Activated CD8-positive, alpha-beta T cell treated with anti-CD3 and anti-CD28 coated beads, Interleukin-2, amount 10 ng/mL, durations not matched to agents 7 days and 5 days (primary cell): Measurements from ENCODE around the gene APLP1. TPM values are rescaled to one million over a fixed set of nuclear protein-coding genes. Genes with fewer than 3 reads are reported as not detected.
"Not testable (repeated sequence)": the region's sequence is repeated elsewhere in the genome, so short reads cannot be mapped to it uniquely, and the experiment has no call there.

Source experiments
- ATAC-seq: fragments of 150-1000 bp; cut with Tn5 transposase; one replicate; pipeline ENCODE4 v1.10.0; 2021; ENCODE audit warnings: moderate library complexity
- CTCF ChIA-PET: fragments of 350-600 bp; sonication (Branson Sonifier 250); formaldehyde crosslinking; loops from one replicate; lab custom pipeline; 2021; ENCODE audit warnings: antibody characterized with exemption; lab: Charles Lee
- POLR2A ChIA-PET: fragments of 350-600 bp; sonication (Branson Sonifier 250); formaldehyde crosslinking; loops from one replicate; lab custom pipeline; 2021; ENCODE audit warnings: antibody characterized with exemption; lab: Charles Lee
- DNase-seq: peaks from one replicate; pipeline ENCODE4 v3.0.0-alpha.2; 2020
- H3K27ac Mint-ChIP-seq: one replicate; pipeline ENCODE4 v1.8.0; 2021; ENCODE audit warnings: mild to moderate bottlenecking, mixed read lengths
- H3K27me3 Mint-ChIP-seq: one replicate; pipeline ENCODE4 v1.8.0; 2021; ENCODE audit warnings: low read depth, mixed read lengths
- H3K36me3 Mint-ChIP-seq: one replicate; pipeline ENCODE4 v1.8.0; 2021; ENCODE audit warnings: low read depth, mixed read lengths
- H3K4me1 Mint-ChIP-seq: one replicate; pipeline ENCODE4 v1.8.0; 2021; ENCODE audit warnings: low read depth, mixed read lengths
- H3K4me3 Mint-ChIP-seq: one replicate; pipeline ENCODE4 v1.8.0; 2021; ENCODE audit warnings: mild to moderate bottlenecking, mixed read lengths
- H3K9me3 Mint-ChIP-seq: one replicate; pipeline ENCODE4 v1.8.0; 2022; ENCODE audit warnings: mixed read lengths; ENCODE audit not compliant: insufficient read depth
- total RNA-seq, 2 experiments: library from RNA; stranded (reverse); gene quantifications; one replicate each; pipeline ENCODE4 v1.2.3, GENCODE V29; 2021

APLP1 gene
- total RNA-seq, 2 experiments from 2014 or later = 0.87 to 1.4 TPM

DNA sequence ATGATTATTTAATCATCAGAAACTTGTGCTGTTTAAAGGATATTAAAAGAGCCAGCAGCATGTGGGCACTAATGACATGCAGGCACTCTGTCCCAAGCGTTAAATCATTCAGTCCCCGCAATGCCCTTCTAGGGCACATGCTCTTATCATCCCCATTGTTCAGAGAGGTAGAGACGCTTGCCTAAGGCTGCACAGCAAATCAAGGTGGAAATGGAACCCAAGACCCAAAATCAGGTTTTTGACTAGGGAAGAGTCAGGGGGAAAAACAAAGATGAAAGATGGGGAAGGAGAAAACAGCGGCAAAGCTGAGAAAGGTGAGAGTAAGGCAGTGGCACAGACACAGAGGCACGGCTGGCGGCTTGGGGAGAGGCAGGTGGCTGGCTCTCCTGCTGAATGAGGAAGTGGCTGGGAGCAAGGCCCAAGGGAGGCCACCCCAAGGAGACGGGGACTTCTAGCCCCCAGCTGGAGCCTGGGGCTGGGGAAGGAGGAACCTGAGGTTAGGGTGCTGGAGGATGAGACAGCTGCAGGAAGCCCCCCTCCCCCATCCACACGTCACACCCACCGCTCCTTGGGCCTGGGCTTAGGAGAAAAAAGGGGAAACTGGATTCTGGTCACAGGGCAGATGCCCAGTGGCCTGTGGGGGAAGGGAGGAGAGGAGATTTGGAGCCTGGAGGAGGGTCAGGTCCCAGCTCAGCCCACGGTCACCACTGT lies 40.8 kb downstream of the APLP1 start:
- Mint-ChIP-seq H3K4me3 (no peak overlapping the region), H3K27ac (peak overlapping the region; percentile 65), H3K4me1 (peaks cover 47% of the 10 kb centered on the region), H3K9me3 (no peaks in the 10 kb centered on the region), H3K27me3 (no peaks in the 10 kb centered on the region), H3K36me3 (peaks cover 8% of the 10 kb centered on the region)
- ChIA-PET POLR2A (no interaction called here), CTCF (interaction anchor here (1.0 to 2.1 kb wide), 2 partner anchors 22 to 27 kb away, joined by 3 to 9 read pairs; no protein-coding TSS in a partner anchor)
- peak; percentile 46 for ATAC-seq
- DNase-seq = no peak

DNA sequence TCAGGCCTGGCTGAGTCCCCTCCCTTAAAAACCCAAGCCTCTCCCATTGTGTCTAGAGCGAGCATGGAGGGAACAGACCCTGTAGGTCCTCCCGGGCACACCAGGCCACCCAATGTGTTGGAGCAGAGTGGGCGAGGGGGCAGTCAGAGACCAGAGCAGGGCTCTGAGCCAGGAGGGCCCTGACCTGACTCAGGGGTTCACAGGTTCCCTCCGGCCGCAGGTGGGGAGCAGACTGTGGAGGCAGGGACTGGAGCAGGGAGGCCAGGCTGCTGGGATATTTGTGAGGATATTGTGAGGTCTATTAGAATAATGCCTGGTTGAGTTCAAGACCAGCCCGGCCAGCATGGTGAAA lies 41.3 kb downstream of the APLP1 start:
- peaks cover 42% of the 10 kb centered on the region for H3K4me1 Mint-ChIP-seq
- H3K27ac Mint-ChIP-seq = peak overlapping the region; percentile 65
- no peaks in the 10 kb centered on the region for H3K9me3 Mint-ChIP-seq
- no peak overlapping the region for H3K4me3 Mint-ChIP-seq
- ChIA-PET CTCF (interaction anchor here (2.1 kb wide), 1 partner anchor 27 kb away, joined by 9 read pairs; no protein-coding TSS in a partner anchor), POLR2A (no interaction called here)
- no peak for ATAC-seq
- H3K27me3 Mint-ChIP-seq = no peaks in the 10 kb centered on the region
- no peak for DNase-seq
- peaks cover 2% of the 10 kb centered on the region for H3K36me3 Mint-ChIP-seq

DNA sequence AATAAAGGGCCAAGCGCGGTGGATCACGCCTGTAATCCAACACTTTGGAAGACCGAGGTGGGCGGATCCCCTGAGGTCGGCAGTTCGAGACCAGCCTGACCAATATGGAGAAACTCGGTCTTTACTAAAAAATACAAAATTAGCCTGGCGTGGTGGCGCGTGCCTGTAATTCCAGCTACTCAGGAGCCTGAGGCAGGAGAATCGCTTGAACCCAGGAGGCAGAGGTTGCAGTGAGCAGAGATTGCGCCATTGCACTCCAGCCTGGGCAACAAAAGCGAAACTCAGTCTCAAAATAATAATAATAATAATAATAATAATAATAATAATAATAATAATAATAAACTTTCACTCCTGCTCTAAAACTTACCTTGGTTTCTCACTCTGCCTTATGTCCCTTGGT lies 42.0 kb downstream of the APLP1 start:
- H3K27me3 Mint-ChIP-seq, H3K9me3 Mint-ChIP-seq, H3K4me3 Mint-ChIP-seq, ATAC-seq, POLR2A ChIA-PET, H3K27ac Mint-ChIP-seq, H3K36me3 Mint-ChIP-seq, DNase-seq: not testable (repeated sequence)
- peaks cover 36% of the 10 kb centered on the region for H3K4me1 Mint-ChIP-seq
- CTCF ChIA-PET = interaction anchor here (0.9 kb wide), 1 partner anchor 21 kb away, joined by 5 read pairs; no protein-coding TSS in a partner anchor

DNA sequence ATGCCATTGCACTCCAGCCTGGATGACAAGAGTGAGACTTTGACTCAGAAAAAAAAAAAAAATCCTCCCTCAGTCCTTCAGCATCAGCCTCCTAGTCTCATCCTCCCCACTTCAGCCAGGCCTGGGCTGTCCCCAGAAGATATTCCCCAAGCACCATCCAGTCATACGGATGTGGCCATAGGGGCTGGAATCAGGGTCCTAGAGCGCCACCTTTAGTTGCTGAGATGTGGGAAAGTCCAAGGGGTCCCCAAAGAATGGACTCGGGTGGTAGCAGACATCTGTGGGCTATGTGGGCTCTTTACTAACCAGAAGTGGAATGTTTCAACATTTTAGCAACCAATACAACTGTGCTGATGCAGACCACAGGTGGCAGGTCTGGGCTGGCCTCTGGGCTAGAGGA lies 42.8 kb downstream of the APLP1 start:
- CTCF ChIA-PET = interaction anchor here (0.9 to 2.0 kb wide), 2 partner anchors 20 kb away, joined by 5 to 6 read pairs; no protein-coding TSS in a partner anchor

DNA sequence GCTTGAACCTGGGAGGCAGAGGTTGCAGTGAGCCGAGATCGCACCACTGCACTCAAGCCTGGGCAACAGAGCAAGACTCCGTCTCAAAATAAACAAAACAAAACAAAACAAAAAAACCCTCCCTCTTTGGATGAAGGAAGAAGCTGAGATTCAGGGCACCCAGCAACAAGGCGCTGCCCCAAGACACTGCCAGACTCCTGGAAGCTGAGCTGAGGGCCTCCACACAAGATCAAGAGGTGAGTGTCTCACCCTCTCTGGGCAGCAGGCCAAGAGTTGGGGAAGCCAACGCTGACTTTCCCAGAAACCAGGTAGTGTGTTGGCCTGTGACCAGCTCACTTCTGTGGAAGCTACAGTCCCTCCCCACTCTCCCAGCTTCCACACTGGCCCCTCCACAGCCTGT lies 43.4 kb downstream of the APLP1 start:
- ATAC-seq (peak; percentile 35), DNase-seq (no peak)
- CTCF ChIA-PET = interaction anchor here (0.7 to 2.0 kb wide), 2 partner anchors 18 to 19 kb away, joined by 4 to 6 read pairs; no protein-coding TSS in a partner anchor
- POLR2A ChIA-PET = no interaction called here
- Mint-ChIP-seq H3K27ac (peak overlapping the region; percentile 25), H3K9me3 (no peaks in the 10 kb centered on the region), H3K4me1 (peaks cover 36% of the 10 kb centered on the region), H3K4me3 (no peak overlapping the region), H3K36me3 (no peaks in the 10 kb centered on the region), H3K27me3 (no peaks in the 10 kb centered on the region)

More for the DNA sequence above, 42.8 kb downstream of the APLP1 start:
- Mint-ChIP-seq H3K27me3 (no peaks in the 10 kb centered on the region), H3K36me3 (no peaks in the 10 kb centered on the region), H3K9me3 (no peaks in the 10 kb centered on the region), H3K4me3 (no peak overlapping the region), H3K27ac (no peak overlapping the region), H3K4me1 (peaks cover 37% of the 10 kb centered on the region)
- DNase-seq (no peak), ATAC-seq (no peak)
- POLR2A ChIA-PET = no interaction called here

DNA sequence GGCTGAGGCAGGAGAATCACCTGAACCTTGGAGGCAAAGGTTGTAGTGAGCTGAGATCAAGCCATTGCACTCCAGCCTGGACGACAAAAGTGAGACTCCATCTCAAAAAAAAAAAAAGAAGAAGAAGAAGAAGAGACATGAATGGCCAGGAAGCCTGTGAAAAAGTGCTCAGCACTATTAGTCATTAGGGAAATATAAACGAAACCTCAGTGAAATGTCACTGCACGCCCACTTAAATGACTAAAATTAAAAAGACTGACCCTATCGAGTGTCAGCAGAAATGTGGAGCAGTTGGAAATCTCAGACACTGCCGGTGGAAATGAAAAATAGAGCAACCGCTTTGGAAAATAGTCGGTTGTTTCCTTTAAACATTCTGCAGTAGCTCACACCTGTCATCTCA lies 45.2 kb downstream of the APLP1 start:
- ATAC-seq (no peak), DNase-seq (no peak)
- H3K4me3 Mint-ChIP-seq = no peak overlapping the region
- no peaks in the 10 kb centered on the region for H3K9me3 Mint-ChIP-seq
- peaks cover 23% of the 10 kb centered on the region for H3K4me1 Mint-ChIP-seq
- no peak overlapping the region for H3K27ac Mint-ChIP-seq
- POLR2A ChIA-PET = no interaction called here
- no peaks in the 10 kb centered on the region for H3K27me3 Mint-ChIP-seq
- CTCF ChIA-PET = interaction anchor here (0.6 to 0.9 kb wide), 3 partner anchors 17 to 216 kb away, joined by 3 to 4 read pairs (median 3); no protein-coding TSS in a partner anchor
- H3K36me3 Mint-ChIP-seq = no peaks in the 10 kb centered on the region

DNA sequence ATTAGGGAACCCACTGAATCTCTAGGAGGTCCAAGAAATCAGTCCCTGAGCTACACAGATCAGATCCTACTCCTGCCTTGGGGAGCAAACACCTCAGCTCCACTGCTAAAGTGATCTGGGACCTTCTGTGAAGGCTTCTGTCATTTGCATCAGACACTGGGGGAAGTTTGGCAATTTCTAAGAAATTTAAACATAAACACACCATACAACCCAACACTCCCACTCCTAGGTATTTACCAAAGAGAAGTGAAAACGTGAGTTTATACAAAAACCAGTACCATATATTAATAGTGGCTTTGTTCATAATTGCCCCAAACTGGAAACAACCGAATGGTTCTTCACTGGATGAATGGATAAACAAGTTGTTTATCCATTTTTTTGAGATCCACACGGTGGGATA lies 47.1 kb downstream of the APLP1 start:
- Mint-ChIP-seq H3K27me3 (no peaks in the 10 kb centered on the region), H3K36me3 (no peaks in the 10 kb centered on the region), H3K9me3 (no peaks in the 10 kb centered on the region), H3K4me3 (no peak overlapping the region), H3K27ac (no peak overlapping the region), H3K4me1 (peaks cover 10% of the 10 kb centered on the region)
- CTCF ChIA-PET = interaction anchor here (1.3 to 2.4 kb wide), 2 partner anchors 11 to 16 kb away, joined by 5 to 7 read pairs; no protein-coding TSS in a partner anchor
- DNase-seq = no peak
- POLR2A ChIA-PET = no interaction called here
- ATAC-seq = no peak

DNA sequence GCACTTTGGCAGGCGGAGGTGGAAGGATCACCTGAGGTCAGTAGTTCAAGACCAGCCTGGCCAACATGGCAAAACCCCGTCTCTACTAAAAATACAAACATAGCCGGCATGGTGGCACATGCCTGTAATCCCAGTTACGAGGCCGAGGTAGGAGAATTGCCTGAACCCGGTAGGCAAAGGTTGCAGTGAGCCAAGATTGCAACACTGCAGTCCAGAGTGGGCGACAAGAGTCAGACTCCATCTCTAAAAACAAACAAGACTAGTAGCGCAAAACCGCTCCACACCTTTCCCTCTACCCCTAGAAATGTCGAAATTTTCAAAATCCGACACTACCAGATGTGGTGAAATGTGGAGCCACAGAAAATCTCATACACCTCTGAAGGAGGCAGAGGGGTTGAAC lies 50.9 kb downstream of the APLP1 start:
- no peak for ATAC-seq
- H3K4me1 Mint-ChIP-seq = peaks cover 1% of the 10 kb centered on the region
- H3K27me3 Mint-ChIP-seq = no peaks in the 10 kb centered on the region
- no peaks in the 10 kb centered on the region for H3K36me3 Mint-ChIP-seq
- no peak overlapping the region for H3K4me3 Mint-ChIP-seq
- no peak overlapping the region for H3K27ac Mint-ChIP-seq
- ChIA-PET CTCF (no interaction called here), POLR2A (no interaction called here)
- DNase-seq = no peak
- no peaks in the 10 kb centered on the region for H3K9me3 Mint-ChIP-seq

DNA sequence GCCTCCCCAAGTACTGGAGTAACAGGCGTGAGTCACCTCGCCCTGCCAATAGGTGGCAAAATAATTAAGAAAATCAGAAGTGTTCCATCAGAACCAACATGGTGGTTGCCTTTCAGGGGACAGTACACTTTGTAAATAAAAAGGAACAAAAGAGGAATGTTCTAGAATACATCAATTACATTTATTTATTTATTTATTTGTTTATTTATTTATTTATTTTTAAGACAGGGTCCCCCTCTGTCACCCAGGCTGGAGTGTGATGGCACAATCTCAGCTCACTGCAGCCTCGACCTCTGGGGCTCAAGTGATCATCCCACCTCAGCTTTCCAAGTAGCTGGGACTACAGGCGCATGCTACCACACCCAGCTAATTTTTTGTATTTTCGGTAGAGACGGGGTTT lies 52.6 kb downstream of the APLP1 start:
- Mint-ChIP-seq H3K36me3 (peaks cover 7% of the 10 kb centered on the region), H3K27ac (no peak overlapping the region), H3K27me3 (peaks cover 2% of the 10 kb centered on the region), H3K4me1 (no peaks in the 10 kb centered on the region), H3K9me3 (peaks cover 6% of the 10 kb centered on the region), H3K4me3 (no peak overlapping the region)
- ATAC-seq = no peak
- ChIA-PET POLR2A (no interaction called here), CTCF (interaction anchor here (0.7 to 1.2 kb wide), 2 partner anchors 8 to 10 kb away, joined by 4 to 5 read pairs; no protein-coding TSS in a partner anchor)
- DNase-seq = no peak

DNA sequence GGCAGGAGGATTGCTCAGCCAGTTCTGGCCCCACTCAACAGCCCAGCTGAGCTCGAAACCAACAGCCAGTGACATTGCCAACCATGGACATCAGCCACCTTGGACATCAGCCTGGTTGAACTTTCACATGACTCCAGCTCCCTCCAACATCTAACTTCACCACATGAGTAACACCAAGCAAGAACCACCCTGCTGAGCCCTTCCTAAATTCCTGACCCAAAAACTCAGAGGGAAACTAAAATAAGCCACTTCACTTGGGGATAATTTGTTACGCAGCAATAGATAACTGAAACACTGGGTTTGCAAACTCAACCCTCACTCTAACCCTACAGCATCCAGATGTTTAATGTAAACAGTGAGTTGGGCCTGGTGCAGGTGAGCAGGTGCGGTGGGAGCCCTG lies 57.1 kb downstream of the APLP1 start:
- Mint-ChIP-seq H3K4me3 (no peak overlapping the region), H3K9me3 (peaks cover 8% of the 10 kb centered on the region), H3K27ac (no peak overlapping the region), H3K27me3 (peaks cover 2% of the 10 kb centered on the region), H3K4me1 (peaks cover 12% of the 10 kb centered on the region), H3K36me3 (peaks cover 9% of the 10 kb centered on the region)
- DNase-seq (no peak), ATAC-seq (no peak)
- CTCF ChIA-PET = interaction anchor here (2.6 to 2.8 kb wide), 2 partner anchors 10 to 44 kb away, joined by 7 read pairs; no protein-coding TSS in a partner anchor
- POLR2A ChIA-PET = interaction anchor here (1.2 to 1.4 kb wide), 2 partner anchors 22 to 25 kb away, joined by 3 to 4 read pairs; partner anchors contain the start of gene NFKBID

DNA sequence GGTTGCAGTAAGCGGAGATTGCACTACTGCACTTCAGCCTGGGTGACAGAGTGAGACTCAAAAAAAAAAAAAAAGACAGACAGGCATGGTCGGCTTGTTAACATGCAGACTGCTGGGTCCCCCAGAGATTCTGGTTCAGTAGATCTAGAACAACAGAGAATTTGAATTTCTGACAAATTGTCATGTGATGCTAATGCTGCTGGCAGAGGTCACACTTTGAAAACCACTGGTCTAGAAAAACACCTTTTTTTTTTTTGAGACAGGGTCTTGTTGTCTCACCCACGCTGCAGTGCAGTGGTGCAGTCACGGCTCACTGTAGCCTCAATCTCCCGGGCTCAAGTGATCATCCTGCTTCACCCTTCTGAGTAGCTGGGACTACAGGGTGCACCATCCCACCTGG lies 60.1 kb downstream of the APLP1 start:
- peaks cover 8% of the 10 kb centered on the region for H3K9me3 Mint-ChIP-seq
- no peak for ATAC-seq
- H3K4me1 Mint-ChIP-seq = peaks cover 29% of the 10 kb centered on the region
- no peak overlapping the region for H3K4me3 Mint-ChIP-seq
- ChIA-PET POLR2A (interaction anchor here (1.6 to 3.2 kb wide), 2 partner anchors 25 to 28 kb away, joined by 5 to 22 read pairs; partner anchors contain the start of gene NFKBID), CTCF (interaction anchor here (2.1 to 3.9 kb wide), 2 partner anchors 25 to 45 kb away, joined by 14 to 24 read pairs; no protein-coding TSS in a partner anchor)
- DNase-seq = no peak
- peak overlapping the region; percentile 63 for H3K27ac Mint-ChIP-seq
- H3K27me3 Mint-ChIP-seq = peaks cover 2% of the 10 kb centered on the region
- H3K36me3 Mint-ChIP-seq = peaks cover 9% of the 10 kb centered on the region
